Measurements from ENCODE around the gene TCP10L.

DNA sequence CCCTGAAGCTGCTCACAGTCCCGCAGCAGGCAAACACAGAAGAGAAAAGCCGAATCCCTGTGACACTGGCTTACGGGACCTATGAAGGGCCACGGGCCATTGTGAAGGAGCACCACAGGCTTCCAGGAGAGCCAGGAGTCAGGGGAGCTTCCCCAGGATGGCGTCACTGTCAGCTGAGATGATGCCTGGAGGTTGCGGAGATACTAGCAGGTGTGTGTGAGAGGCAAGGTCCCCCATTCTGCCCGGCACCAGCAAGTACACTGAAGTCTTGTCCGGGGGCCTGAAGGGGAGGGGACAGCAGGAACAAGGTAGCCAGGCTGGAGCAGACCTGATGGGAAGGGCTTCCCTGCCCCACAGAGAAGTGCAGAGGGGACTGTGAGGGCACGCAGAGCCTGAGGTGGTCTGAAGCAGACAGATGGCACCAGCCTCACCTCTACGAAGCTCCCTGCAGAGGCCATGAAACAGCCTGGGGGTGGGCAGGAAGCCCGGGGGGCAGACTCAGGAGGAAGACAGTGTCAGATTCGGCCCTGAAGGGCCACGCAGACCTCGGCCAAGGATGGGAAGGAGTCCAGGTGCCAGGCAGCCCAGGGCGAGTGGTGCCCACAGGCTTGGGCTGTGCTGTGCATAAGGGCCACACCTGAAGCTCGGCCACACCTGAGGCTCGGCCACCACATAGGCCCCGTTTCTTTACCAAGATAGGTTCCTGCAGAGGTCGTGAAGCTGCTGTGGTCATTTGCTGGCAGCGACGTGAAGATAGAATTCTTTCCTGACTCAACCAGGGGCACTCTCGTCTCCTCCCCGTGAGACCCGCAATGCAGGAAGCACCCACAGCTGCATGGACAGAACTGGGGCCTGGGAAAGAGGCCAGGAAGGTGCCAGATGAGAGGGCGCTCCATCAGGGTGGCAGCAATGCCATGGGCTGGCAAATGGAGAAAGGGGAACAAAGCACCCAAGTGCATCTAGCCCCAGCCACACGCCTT is 10.1 kb downstream of the TCP10L start:
- TF ChIP-seq MYNN (CRISPR knock-in tag; IDR thresholded peaks at IDR 0.05; ENCODE audit: low read depth) (no peak), ZFP36 (IDR thresholded peaks at IDR 0.05; ENCODE audit: borderline replicate concordance, low read depth, low read length, partially characterized antibody) (no peak), SIN3A (IDR thresholded peaks at IDR 0.05; ENCODE audit: borderline replicate concordance, low read depth, low read length) (no peak), POLR2AphosphoS5 (IDR thresholded peaks at IDR 0.05; ENCODE audit: low read depth, low read length) (no peak), ZNF572 (CRISPR knock-in tag; IDR thresholded peaks at IDR 0.05) (no peak)
- TF ChIP-seq, protein P1, sequence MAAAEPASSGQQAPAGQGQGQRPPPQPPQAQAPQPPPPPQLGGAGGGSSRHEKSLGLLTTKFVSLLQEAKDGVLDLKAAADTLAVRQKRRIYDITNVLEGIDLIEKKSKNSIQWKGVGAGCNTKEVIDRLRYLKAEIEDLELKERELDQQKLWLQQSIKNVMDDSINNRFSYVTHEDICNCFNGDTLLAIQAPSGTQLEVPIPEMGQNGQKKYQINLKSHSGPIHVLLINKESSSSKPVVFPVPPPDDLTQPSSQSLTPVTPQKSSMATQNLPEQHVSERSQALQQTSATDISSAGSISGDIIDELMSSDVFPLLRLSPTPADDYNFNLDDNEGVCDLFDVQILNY (CRISPR knock-in tag; conservative IDR thresholded peaks at IDR 0.05): no peak

Measured in HepG2 (cell line).